ENCODE data around the gene WDR47. TPM values are rescaled to one million over a fixed set of nuclear protein-coding genes. Genes with fewer than 3 reads are reported as not detected.
A peak's percentile ranks its signal among the peaks of the same experiment; 100 is the strongest.
"Not testable (repeated sequence)": the region's sequence is repeated elsewhere in the genome, so short reads cannot be mapped to it uniquely, and the experiment has no call there.

The WDR47 gene
- total RNA-seq, 1 experiment from 2014 or later, result 6.4 TPM

DNA sequence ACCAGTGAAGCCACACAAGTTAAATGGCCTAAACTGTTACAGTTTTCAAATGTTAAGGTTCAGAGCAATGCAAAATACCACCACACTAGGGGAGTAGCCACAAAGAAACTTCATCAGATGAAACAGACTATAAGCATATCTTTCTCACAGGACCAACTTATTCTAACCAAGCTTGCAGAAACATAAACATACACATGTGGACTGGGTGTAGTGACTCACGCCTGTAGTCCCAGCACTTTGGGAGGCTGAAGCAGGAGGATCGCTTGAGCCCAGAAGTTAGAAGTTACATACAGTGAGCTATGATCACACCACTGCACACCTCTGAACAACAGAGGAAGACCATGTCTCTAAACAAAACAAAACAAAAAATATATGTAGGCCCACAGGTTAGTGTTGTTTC lies 17.3 kb downstream of the WDR47 start:
- Histone ChIP-seq H3K79me2 (ENCODE audit: low read depth) (no peaks in the 10 kb centered on the region), H3K4me2 (no peak overlapping the region), H3K4me3 (no peak overlapping the region), H4K20me1 (ENCODE audit: insufficient read depth) (no peaks in the 10 kb centered on the region), H3F3A (ENCODE audit: insufficient read depth, low read depth) (no peaks in the 10 kb centered on the region), H2AFZ (no peak overlapping the region), H3K27ac (no peak overlapping the region), H3K4me1 (replicated peaks; ENCODE audit: insufficient read depth) (no peaks in the 10 kb centered on the region), H3K9me3 (ENCODE audit: insufficient read depth, low read depth) (no peaks in the 10 kb centered on the region), H3K27me3 (ENCODE audit: insufficient read depth, low read depth) (no peaks in the 10 kb centered on the region), H3K36me3 (ENCODE audit: low read depth) (no peaks in the 10 kb centered on the region), H3K9me2 (ENCODE audit: insufficient read depth) (no peaks in the 10 kb centered on the region)
- CTCF ChIA-PET, result no interaction called here
- BruUV-seq (replicated peaks), result no TSS peak
- POLR2A ChIA-PET (ENCODE audit: unreplicated experiment), result no interaction called here
- no peak for DNase-seq
- intact Hi-C loops (cut with micrococcal nuclease; ENCODE audit: unreplicated experiment), result no loop called here
- no peak for TF ChIP-seq EZH2 (IDR thresholded peaks at IDR 0.05; ENCODE audit: low read depth)
- TF ChIP-seq, protein P1, sequence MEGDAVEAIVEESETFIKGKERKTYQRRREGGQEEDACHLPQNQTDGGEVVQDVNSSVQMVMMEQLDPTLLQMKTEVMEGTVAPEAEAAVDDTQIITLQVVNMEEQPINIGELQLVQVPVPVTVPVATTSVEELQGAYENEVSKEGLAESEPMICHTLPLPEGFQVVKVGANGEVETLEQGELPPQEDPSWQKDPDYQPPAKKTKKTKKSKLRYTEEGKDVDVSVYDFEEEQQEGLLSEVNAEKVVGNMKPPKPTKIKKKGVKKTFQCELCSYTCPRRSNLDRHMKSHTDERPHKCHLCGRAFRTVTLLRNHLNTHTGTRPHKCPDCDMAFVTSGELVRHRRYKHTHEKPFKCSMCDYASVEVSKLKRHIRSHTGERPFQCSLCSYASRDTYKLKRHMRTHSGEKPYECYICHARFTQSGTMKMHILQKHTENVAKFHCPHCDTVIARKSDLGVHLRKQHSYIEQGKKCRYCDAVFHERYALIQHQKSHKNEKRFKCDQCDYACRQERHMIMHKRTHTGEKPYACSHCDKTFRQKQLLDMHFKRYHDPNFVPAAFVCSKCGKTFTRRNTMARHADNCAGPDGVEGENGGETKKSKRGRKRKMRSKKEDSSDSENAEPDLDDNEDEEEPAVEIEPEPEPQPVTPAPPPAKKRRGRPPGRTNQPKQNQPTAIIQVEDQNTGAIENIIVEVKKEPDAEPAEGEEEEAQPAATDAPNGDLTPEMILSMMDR (conservative IDR thresholded peaks at IDR 0.05), result no peak

GRCh38 chr1:109020693-109021257 lies 21.1 kb downstream of the WDR47 start:
- H3K4me1 ChIP-seq (replicated peaks; ENCODE audit: insufficient read depth), result no peaks in the 10 kb centered on the region
- ChIA-PET CTCF (no interaction called here), POLR2A (ENCODE audit: unreplicated experiment) (no interaction called here)
- DNase-seq, result no peak
- no peak for TF ChIP-seq EZH2 (IDR thresholded peaks at IDR 0.05; ENCODE audit: low read depth)
- TF ChIP-seq, protein P1 (conservative IDR thresholded peaks at IDR 0.05), result no peak
- H3K4me3 ChIP-seq, result no peak overlapping the region
- H3K36me3 ChIP-seq (ENCODE audit: low read depth), result no peaks in the 10 kb centered on the region
- no peaks in the 10 kb centered on the region for H3K9me3 ChIP-seq (ENCODE audit: insufficient read depth, low read depth)
- intact Hi-C loops (cut with micrococcal nuclease; ENCODE audit: unreplicated experiment), result no loop called here
- no peaks in the 10 kb centered on the region for H4K20me1 ChIP-seq (ENCODE audit: insufficient read depth)
- no peak overlapping the region for H3K27ac ChIP-seq
- H3K4me2 ChIP-seq, result no peak overlapping the region
- H3K27me3 ChIP-seq (ENCODE audit: insufficient read depth, low read depth), result no peaks in the 10 kb centered on the region
- no peaks in the 10 kb centered on the region for H3K79me2 ChIP-seq (ENCODE audit: low read depth)
- H3F3A ChIP-seq (ENCODE audit: insufficient read depth, low read depth), result no peaks in the 10 kb centered on the region
- BruUV-seq (replicated peaks), result no TSS peak
- H2AFZ ChIP-seq, result no peak overlapping the region
- H3K9me2 ChIP-seq (ENCODE audit: insufficient read depth), result no peaks in the 10 kb centered on the region

DNA sequence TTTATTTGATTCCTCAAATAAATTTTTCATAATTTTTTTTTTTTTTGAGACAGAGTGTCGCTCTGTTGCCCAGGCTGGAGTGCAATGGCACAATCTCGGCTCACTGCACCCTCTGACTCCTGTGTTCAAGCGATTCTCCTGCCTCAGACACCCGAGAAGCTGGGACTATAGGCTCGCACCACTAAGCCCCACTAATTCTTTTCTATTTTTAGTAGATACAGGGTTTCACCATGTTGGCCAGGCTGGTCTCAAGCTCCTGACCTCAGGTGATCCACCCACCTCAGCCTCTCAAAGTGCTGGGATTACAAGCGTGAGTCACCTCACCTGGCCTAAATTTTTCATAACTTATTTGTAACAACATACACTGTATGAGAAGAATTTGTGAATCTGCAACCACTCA lies 24.2 kb downstream of the WDR47 start:
- H3K4me2 ChIP-seq; H4K20me1 ChIP-seq (ENCODE audit: insufficient read depth); H3K9me3 ChIP-seq (ENCODE audit: insufficient read depth, low read depth); H3K4me3 ChIP-seq; H3K4me1 ChIP-seq (replicated peaks; ENCODE audit: insufficient read depth); H3K27me3 ChIP-seq (ENCODE audit: insufficient read depth, low read depth); CTCF ChIA-PET; H3K36me3 ChIP-seq (ENCODE audit: low read depth); BruUV-seq (replicated peaks); H3K27ac ChIP-seq; H3K9me2 ChIP-seq (ENCODE audit: insufficient read depth); intact Hi-C loops (cut with micrococcal nuclease; ENCODE audit: unreplicated experiment); H3F3A ChIP-seq (ENCODE audit: insufficient read depth, low read depth); H2AFZ ChIP-seq; H3K79me2 ChIP-seq (ENCODE audit: low read depth): not testable (repeated sequence)
- peak in 1 of 2 experiments; percentile 28 for DNase-seq
- POLR2A ChIA-PET (ENCODE audit: unreplicated experiment), result interaction anchor here (0.6 kb wide), 1 partner anchor 39 kb away, joined by 4 read pairs; no protein-coding TSS in a partner anchor

- Histone ChIP-seq H3K9me2 (ENCODE audit: insufficient read depth) (no peaks in the 10 kb centered on the region), H3K36me3 (ENCODE audit: low read depth) (no peaks in the 10 kb centered on the region), H2AFZ (no peak overlapping the region), H3K4me2 (no peak overlapping the region), H3K4me1 (replicated peaks; ENCODE audit: insufficient read depth) (no peaks in the 10 kb centered on the region), H3K27ac (no peak overlapping the region), H3F3A (ENCODE audit: insufficient read depth, low read depth) (no peaks in the 10 kb centered on the region), H3K27me3 (ENCODE audit: insufficient read depth, low read depth) (no peaks in the 10 kb centered on the region), H3K9me3 (ENCODE audit: insufficient read depth, low read depth) (no peaks in the 10 kb centered on the region), H4K20me1 (ENCODE audit: insufficient read depth) (no peaks in the 10 kb centered on the region), H3K79me2 (ENCODE audit: low read depth) (no peaks in the 10 kb centered on the region), H3K4me3 (no peak overlapping the region)
- DNase-seq, result no peak
- no peak for TF ChIP-seq EZH2 (IDR thresholded peaks at IDR 0.05; ENCODE audit: low read depth)
- TF ChIP-seq, protein P1 (conservative IDR thresholded peaks at IDR 0.05), result no peak
- intact Hi-C loops (cut with micrococcal nuclease; ENCODE audit: unreplicated experiment), result no loop called here
- ChIA-PET CTCF (no interaction called here), POLR2A (ENCODE audit: unreplicated experiment) (interaction anchor here (0.6 kb wide), 1 partner anchor 40 kb away, joined by 4 read pairs; no protein-coding TSS in a partner anchor)
- no TSS peak for BruUV-seq (replicated peaks)
These were observed 24.8 kb downstream of the WDR47 start for GRCh38 chr1:109017134-109017533.

All from PC-9 (cell line).